ENCODE measurements around the gene C2CD2. TPM values are rescaled to one million over a fixed set of nuclear protein-coding genes. Genes with fewer than 3 reads are reported as not detected.

The C2CD2 gene
- total and polyA plus RNA-seq, 2 of the 4 experiments (the other 2 are of a cell fraction): 15.6 to 25.3 TPM

- Histone ChIP-seq H3K27ac (ENCODE audit: insufficient read depth, low read length) (no peak overlapping the region), H4K8ac (ENCODE audit: low read depth in 2 of 2, low read length in 2 of 2) (no peak overlapping the region), H3K4ac (ENCODE audit: low read depth, low read length) (peak overlapping the region; percentile 30; the same call in 1 of the 2 replicates), H2BK15ac (ENCODE audit: low read depth, low read length) (0 out of 3 replicates have a peak overlapping the region, but pooled peaks have one; percentile 10), H3K14ac (replicated peaks; ENCODE audit: low read depth, low read length) (no peak overlapping the region; the same call in 1 of the 2 replicates), H2AFZ (replicated peaks; ENCODE audit: low read length, poor library complexity) (no peak overlapping the region), H4K91ac (ENCODE audit: insufficient read depth, low read depth, low read length) (no peak overlapping the region), H3K23ac (ENCODE audit: low read depth, low read length) (no peak overlapping the region), H2AK9ac (replicated peaks; ENCODE audit: low read depth, low read length, poor library complexity) (peak overlapping the region; percentile 28), H3K79me1 (ENCODE audit: low read depth in 1 of 2, low read length in 2 of 2) (peaks cover 18 to 53% of the 10 kb centered on the region in 2 experiments), H3K4me3 (ENCODE audit: insufficient read depth, low read depth, low read length) (no peak overlapping the region), H4K20me1 (ENCODE audit: insufficient read depth, low read length) (peaks cover 5% of the 10 kb centered on the region; the same call in 1 of the 2 replicates), H3K18ac (ENCODE audit: low read depth, low read length) (no peak overlapping the region), H2BK20ac (ENCODE audit: low read depth, low read length) (peak overlapping the region; percentile 43; the same call in 1 of the 2 replicates), H2BK5ac (ENCODE audit: low read depth, low read length, poor library complexity, severe bottlenecking) (no peak overlapping the region), H2AK5ac (ENCODE audit: low read depth, low read length) (peak overlapping the region; percentile 30), H3K9ac (ENCODE audit: low read depth, low read length) (no peak overlapping the region), H3K27me3 (ENCODE audit: control insufficient read depth, insufficient read depth, low read length) (no peaks in the 10 kb centered on the region), H3K4me1 (ENCODE audit: control insufficient read depth, insufficient read depth, low read length) (peaks cover 3% of the 10 kb centered on the region), H3K4me2 (ENCODE audit: low read depth, low read length) (peak overlapping the region; percentile 27), H2BK120ac (ENCODE audit: low read depth, low read length) (no peak overlapping the region), H3K56ac (ENCODE audit: extremely low read depth, insufficient read depth, low read length) (no peak overlapping the region), H3K9me3 (ENCODE audit: control insufficient read depth, insufficient read depth, low read length) (no peaks in the 10 kb centered on the region), H4K5ac (ENCODE audit: low read depth, low read length) (no peak overlapping the region), H3K9me1 (ENCODE audit: insufficient read depth, low read length) (peaks cover 14% of the 10 kb centered on the region; the same call in 1 of the 2 replicates), H3K36me3 (ENCODE audit: control insufficient read depth, insufficient read depth, low read length) (0 out of 2 replicates have a peak, but pooled peaks cover 1% of the 10 kb centered on the region)
- in situ Hi-C loops (cut with MboI; ENCODE audit: low sequenced_read_pairs) (no loop called here), intact Hi-C loops (cut with micrococcal nuclease) (no loop called here), dilution Hi-C loops (cut with HindIII; ENCODE audit: low sequenced_read_pairs, unreplicated experiment) (no loop called here)
- POLR2A ChIA-PET (ENCODE audit: unreplicated experiment): no interaction called here
- TF ChIP-seq CEBPB (IDR thresholded peaks at IDR 0.05; ENCODE audit: low read depth, low read length) (no peak), MXI1 (IDR thresholded peaks at IDR 0.05; ENCODE audit: borderline replicate concordance, low read depth, low read length) (no peak), MAZ (IDR thresholded peaks at IDR 0.05; ENCODE audit: borderline replicate concordance, low read depth, low read length) (no peak), POLR2A (IDR thresholded peaks at IDR 0.05; ENCODE audit: low read depth, low read length) (no peak), USF2 (IDR thresholded peaks at IDR 0.05; ENCODE audit: low read depth, low read length) (no peak), FOS (IDR thresholded peaks at IDR 0.05; ENCODE audit: low read depth, low read length) (no peak), RCOR1 (IDR thresholded peaks at IDR 0.05; ENCODE audit: insufficient replicate concordance, low read length) (no peak), RFX5 (IDR thresholded peaks at IDR 0.05; ENCODE audit: low read depth, low read length) (no peak), CHD1 (IDR thresholded peaks at IDR 0.05; ENCODE audit: low read depth, low read length) (no peak), RAD21 (IDR thresholded peaks at IDR 0.05; ENCODE audit: low read length) (no peak), BHLHE40 (IDR thresholded peaks at IDR 0.05; ENCODE audit: low read depth, low read length) (no peak), NFE2L2 (IDR thresholded peaks at IDR 0.05; ENCODE audit: low read depth, low read length) (no peak), SMC3 (IDR thresholded peaks at IDR 0.05; ENCODE audit: low read depth, low read length) (no peak), MAFK (IDR thresholded peaks at IDR 0.05; ENCODE audit: low read depth, low read length) (no peak)
- TF ChIP-seq, protein P1, sequence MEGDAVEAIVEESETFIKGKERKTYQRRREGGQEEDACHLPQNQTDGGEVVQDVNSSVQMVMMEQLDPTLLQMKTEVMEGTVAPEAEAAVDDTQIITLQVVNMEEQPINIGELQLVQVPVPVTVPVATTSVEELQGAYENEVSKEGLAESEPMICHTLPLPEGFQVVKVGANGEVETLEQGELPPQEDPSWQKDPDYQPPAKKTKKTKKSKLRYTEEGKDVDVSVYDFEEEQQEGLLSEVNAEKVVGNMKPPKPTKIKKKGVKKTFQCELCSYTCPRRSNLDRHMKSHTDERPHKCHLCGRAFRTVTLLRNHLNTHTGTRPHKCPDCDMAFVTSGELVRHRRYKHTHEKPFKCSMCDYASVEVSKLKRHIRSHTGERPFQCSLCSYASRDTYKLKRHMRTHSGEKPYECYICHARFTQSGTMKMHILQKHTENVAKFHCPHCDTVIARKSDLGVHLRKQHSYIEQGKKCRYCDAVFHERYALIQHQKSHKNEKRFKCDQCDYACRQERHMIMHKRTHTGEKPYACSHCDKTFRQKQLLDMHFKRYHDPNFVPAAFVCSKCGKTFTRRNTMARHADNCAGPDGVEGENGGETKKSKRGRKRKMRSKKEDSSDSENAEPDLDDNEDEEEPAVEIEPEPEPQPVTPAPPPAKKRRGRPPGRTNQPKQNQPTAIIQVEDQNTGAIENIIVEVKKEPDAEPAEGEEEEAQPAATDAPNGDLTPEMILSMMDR (conservative IDR thresholded peaks at IDR 0.05; ENCODE audit: low read depth, low read length): no peak
- CTCF ChIA-PET: interaction anchor here (1.3 to 1.4 kb wide), 2 partner anchors 46 to 261 kb away, joined by 3 read pairs; no protein-coding TSS in a partner anchor
- BruUV-seq (replicated peaks): no TSS peak
- WGBS, 2 experiments (ENCODE audit: extremely low coverage in 2 of 2, insufficient read length in 1 of 2): 100% methylated on average over 3 of the region's 11 CpGs; no CpG with 5 or more reads in 1 of the 2 experiments
- DNase-seq (no peak), ATAC-seq (ENCODE audit: low read depth) (no peak)
Measured at GRCh38 chr21:41876928-41877652, 76.7 kb downstream of the C2CD2 start.
